Measurements from ENCODE around the gene FRYL.
"Not testable (repeated sequence)": the region's sequence is repeated elsewhere in the genome, so short reads cannot be mapped to it uniquely, and the experiment has no call there.

The FRYL gene

DNA sequence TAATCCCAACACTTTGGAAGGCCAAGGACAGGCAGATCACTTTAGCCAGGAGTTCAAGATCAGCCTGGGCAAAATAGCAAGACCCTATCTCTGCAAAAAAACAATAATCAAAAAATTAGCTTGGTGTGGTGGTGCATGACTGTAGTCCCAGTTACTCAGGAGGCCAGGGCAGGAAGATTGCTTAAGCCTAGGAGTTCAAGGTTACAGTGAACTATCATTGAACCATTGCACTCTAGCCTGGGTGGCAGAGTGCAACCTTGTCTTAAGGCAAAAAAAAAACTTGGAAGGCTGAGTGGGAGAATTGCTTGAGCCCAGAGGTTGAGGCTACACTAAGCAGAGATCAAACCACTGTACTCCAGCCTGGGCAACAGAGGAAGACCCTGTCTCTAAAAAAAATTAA lies 5.2 kb upstream of the FRYL start:
- no peak for DNase-seq (ENCODE audit: low spot score)

DNA sequence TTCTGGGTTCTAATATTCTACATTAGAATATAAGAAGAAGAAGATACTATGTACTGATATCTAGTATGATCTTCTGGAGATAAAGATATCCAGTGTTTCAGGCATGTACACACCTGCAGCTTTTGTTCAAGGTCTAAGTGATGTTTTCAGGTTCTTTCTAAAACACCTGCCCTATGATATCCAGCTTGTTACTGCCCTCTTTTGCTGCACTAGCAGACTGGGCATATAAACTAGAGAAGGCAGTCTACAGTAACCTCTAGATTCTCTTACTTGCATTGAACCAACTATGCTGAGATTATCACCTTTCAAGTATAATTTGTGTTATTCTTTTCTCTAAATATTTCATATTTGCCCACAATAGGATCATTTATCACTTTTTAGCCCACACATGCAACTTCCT lies 1.9 kb upstream of the FRYL start:
- no peak for DNase-seq (ENCODE audit: low spot score)

GRCh38 chr4:48780865-48781214 lies 761 bp upstream of the FRYL start:
- no peak for DNase-seq (ENCODE audit: low spot score)

DNA sequence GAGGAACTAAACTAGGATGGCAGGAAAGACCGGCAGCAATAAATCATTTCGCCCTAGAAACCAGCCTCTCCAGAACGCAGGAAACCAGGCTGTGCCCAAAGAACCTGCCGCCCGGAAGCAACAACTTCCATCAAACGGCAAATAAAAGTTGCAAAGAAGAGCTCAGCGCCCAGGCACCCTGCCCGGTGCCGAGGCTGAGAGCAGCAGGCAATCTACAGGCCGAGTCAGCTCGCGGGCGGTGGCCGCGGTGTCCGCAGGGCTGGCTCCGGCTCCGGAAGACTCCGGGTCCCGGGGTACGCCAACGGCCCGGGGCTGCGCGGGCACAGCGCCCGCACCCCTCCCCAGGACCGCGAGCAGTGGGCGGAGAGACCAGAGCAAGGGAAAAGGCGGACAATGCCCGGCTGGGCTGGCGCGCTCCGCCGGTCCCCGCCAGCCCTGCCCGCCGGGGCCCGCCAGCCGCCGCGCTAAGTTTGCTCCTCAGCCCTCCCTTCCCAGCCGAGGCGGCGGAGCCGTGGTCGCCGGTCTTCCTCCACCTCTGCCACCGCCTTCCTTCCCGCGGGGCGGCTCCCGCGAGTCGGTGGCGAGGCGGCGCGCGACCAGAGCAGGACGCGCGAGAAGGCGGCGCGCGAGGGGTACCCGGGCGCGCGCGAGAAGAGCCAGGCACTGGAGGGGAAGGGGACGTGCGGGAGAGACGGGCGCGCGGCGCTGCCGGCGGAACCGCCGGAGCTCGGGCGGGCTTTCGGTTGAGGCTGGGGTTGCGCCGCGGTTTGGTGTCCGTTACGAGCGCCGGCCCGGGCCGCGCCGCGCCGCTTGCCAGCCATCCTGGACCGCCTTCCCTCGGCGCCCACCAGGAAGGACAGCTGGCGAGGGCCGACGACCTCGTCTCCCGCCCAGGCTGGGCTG lies 733 bp downstream of the FRYL start:
- peak; percentile 63 for DNase-seq (ENCODE audit: low spot score)

- DNase-seq (ENCODE audit: low spot score) = no peak
Measured at GRCh38 chr4:48778431-48779094, 1.5 kb downstream of the FRYL start.

DNA sequence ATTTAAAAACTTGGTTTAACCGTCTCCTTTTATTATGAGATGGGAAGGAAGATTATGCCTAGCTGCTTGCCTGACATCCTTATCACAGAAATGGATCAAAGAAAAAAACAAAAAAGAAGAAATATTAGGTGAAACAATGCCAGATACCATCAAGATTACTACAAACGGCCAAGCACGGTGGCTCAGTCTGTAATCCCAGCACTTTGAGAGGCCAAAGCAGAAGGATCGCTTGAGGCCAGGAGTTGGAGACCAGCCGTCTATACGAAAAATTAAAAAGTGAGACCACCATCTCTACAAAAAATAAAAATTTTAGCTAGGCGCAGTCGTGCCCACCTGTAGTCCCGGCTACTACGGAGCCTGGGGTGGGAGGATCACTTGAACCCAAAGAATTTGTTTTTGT lies 2.3 kb downstream of the FRYL start:
- DNase-seq (ENCODE audit: low spot score) = no peak

GRCh38 chr4:48774760-48775710 lies 5.0 kb downstream of the FRYL start:
- no peak for DNase-seq (ENCODE audit: low spot score)

GRCh38 chr4:48772556-48772955 lies 7.5 kb downstream of the FRYL start:
- DNase-seq (ENCODE audit: low spot score) = no peak

GRCh38 chr4:48767055-48767929 lies 12.8 kb downstream of the FRYL start:
- no peak for DNase-seq (ENCODE audit: low spot score)

- no peak for DNase-seq (ENCODE audit: low spot score)
Measured at GRCh38 chr4:48766131-48766792, 13.8 kb downstream of the FRYL start.

- DNase-seq (ENCODE audit: low spot score) = no peak
Measured at GRCh38 chr4:48762408-48762807, 17.7 kb downstream of the FRYL start.

GRCh38 chr4:48761286-48761685 lies 18.8 kb downstream of the FRYL start:
- no peak for DNase-seq (ENCODE audit: low spot score)

- DNase-seq (ENCODE audit: low spot score) = not testable (repeated sequence)
Measured at GRCh38 chr4:48758703-48759102, 21.4 kb downstream of the FRYL start.

- DNase-seq (ENCODE audit: low spot score) = no peak
Measured at GRCh38 chr4:48756689-48757220, 23.3 kb downstream of the FRYL start.

DNA sequence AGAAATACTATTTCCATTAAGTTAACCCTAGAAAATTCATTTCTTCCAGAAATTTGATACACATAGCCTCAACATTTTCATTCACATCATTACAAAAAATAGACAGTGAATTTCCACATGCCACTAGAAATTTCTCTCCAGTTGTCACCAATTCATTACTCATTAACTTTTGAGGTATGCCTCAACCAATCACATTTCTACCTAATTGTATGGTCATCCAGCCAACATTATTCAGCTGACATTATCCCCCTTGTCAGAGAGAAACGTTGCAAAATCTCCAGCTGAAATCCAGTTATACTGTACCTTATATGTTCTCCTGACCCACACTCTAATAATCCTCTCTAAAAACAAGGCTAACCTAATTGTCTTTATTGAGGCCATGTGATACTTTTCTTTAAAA lies 24.8 kb downstream of the FRYL start:
- DNase-seq (ENCODE audit: low spot score) = no peak

DNA sequence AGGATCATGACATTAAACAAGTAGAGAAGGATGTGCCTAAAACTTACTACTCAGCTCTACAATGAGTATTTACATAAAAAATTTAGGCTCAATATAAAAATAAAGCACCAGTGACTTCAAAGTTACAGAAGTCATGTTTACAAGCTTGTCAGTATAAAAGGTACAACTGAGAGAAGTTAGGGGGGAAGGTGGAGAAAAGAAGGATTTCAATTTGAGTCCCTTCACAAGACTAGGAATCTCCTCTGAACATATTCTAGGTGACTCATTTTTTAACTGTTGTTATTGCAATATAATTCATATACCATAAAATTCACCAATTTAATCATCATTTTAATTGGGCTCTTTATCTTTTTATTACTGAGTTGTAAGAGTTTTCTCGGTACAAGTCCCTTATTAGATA lies 26.9 kb downstream of the FRYL start:
- DNase-seq (ENCODE audit: low spot score) = no peak

GRCh38 chr4:48752726-48753125 lies 27.4 kb downstream of the FRYL start:
- DNase-seq (ENCODE audit: low spot score) = no peak

GRCh38 chr4:48752246-48752645 lies 27.8 kb downstream of the FRYL start:
- no peak for DNase-seq (ENCODE audit: low spot score)

GRCh38 chr4:48748949-48749596 lies 31.0 kb downstream of the FRYL start:
- no peak for DNase-seq (ENCODE audit: low spot score)
